H9 (cell line): ENCODE results near the gene CTRB2. TPM values are rescaled to one million over a fixed set of nuclear protein-coding genes. Genes with fewer than 3 reads are reported as not detected.

Source experiments
- DNase-seq: peaks from one replicate; pipeline ENCODE4 v3.0.0-alpha.2; 2017
- H2AFZ ChIP-seq: one replicate; pipeline ENCODE4 v1.6.1; 2013; ENCODE audit warnings: mild to moderate bottlenecking, low read length, control low read depth, moderate library complexity
- H2AK5ac ChIP-seq: 2 replicates; pipeline ENCODE4 v1.6.1; 2013; ENCODE audit warnings: low read length, control low read depth, mixed read lengths; ENCODE audit not compliant: insufficient read length
- H2BK120ac ChIP-seq: one replicate; pipeline ENCODE4 v1.6.1; 2013; ENCODE audit warnings: low read depth, mild to moderate bottlenecking, low read length, control low read depth, inconsistent platforms; ENCODE audit not compliant: poor library complexity, severe bottlenecking
- H2BK12ac ChIP-seq: 2 replicates; pipeline ENCODE4 v1.6.1; 2013; ENCODE audit warnings: low read length, control low read depth, mixed read lengths, low read depth; ENCODE audit not compliant: insufficient read length
- H2BK15ac ChIP-seq: 2 replicates; pipeline ENCODE4 v1.6.1; 2013; ENCODE audit warnings: low read depth, low read length, control low read depth
- H2BK20ac ChIP-seq: one replicate; pipeline ENCODE4 v1.6.1; 2013; ENCODE audit warnings: low read depth, mild to moderate bottlenecking, low read length, control low read depth, inconsistent platforms; ENCODE audit not compliant: poor library complexity, severe bottlenecking
- H2BK5ac ChIP-seq: 2 replicates; pipeline ENCODE4 v1.6.1; 2013; ENCODE audit warnings: low read length, control low read depth, mixed read lengths; ENCODE audit not compliant: insufficient read length
- H3K14ac ChIP-seq: 2 replicates; pipeline ENCODE4 v1.6.1; 2013; ENCODE audit warnings: low read length, control low read depth; ENCODE audit not compliant: insufficient read depth
- H3K18ac ChIP-seq: 2 replicates; pipeline ENCODE4 v1.6.1; 2013; ENCODE audit warnings: low read depth, mild to moderate bottlenecking, mixed read lengths, low read length, control low read depth; ENCODE audit not compliant: insufficient read length
- H3K23ac ChIP-seq: 2 replicates; pipeline ENCODE4 v1.6.1; 2013; ENCODE audit warnings: low read length, control low read depth, mixed read lengths, low read depth; ENCODE audit not compliant: insufficient read length
- H3K23me2 ChIP-seq: 2 replicates; pipeline ENCODE4 v1.6.1; 2013; ENCODE audit warnings: low read depth, mild to moderate bottlenecking, mixed read lengths, low read length, control low read depth; ENCODE audit not compliant: insufficient read length, poor library complexity, severe bottlenecking
- H3K27ac ChIP-seq: 2 replicates; pipeline ENCODE4 v1.5.1; 2013; ENCODE audit warnings: low read length, control low read depth, mixed read lengths, low read depth; ENCODE audit not compliant: insufficient read length
- H3K27me3 ChIP-seq: 2 replicates; pipeline ENCODE4 v1.6.1; 2013; ENCODE audit warnings: low read length, control low read depth, inconsistent platforms; ENCODE audit not compliant: insufficient read depth
- H3K4ac ChIP-seq: 2 replicates; pipeline ENCODE4 v1.6.1; 2013; ENCODE audit warnings: low read depth, mild to moderate bottlenecking, control low read depth, inconsistent platforms, low read length, moderate library complexity
- H3K4me1 ChIP-seq: 2 replicates; pipeline ENCODE4 v1.6.1; 2013; ENCODE audit warnings: low read length, control low read depth, inconsistent platforms; ENCODE audit not compliant: insufficient read depth
- H3K4me2 ChIP-seq: 2 replicates; pipeline ENCODE4 v1.6.1; 2013; ENCODE audit warnings: low read length, control low read depth, mixed read lengths; ENCODE audit not compliant: insufficient read length, insufficient read depth
- H3K56ac ChIP-seq: 2 replicates; pipeline ENCODE4 v1.6.1; 2013; ENCODE audit warnings: low read depth, mild to moderate bottlenecking, mixed read lengths, low read length, control low read depth; ENCODE audit not compliant: insufficient read length
- H3K79me1 ChIP-seq: 2 replicates; pipeline ENCODE4 v1.6.1; 2013; ENCODE audit warnings: low read depth, mild to moderate bottlenecking, moderate library complexity, low read length, control low read depth, inconsistent platforms; ENCODE audit not compliant: insufficient read depth, poor library complexity, severe bottlenecking
- H3K79me2 ChIP-seq: 2 replicates; pipeline ENCODE4 v1.6.1; 2013; ENCODE audit warnings: low read length, control low read depth, inconsistent platforms; ENCODE audit not compliant: insufficient read depth
- H3K9ac ChIP-seq: 2 replicates; pipeline ENCODE4 v1.6.1; 2013; ENCODE audit warnings: low read length, control low read depth, mixed read lengths; ENCODE audit not compliant: insufficient read length; ENCODE audit errors: extremely low read depth
- H3K9me3 ChIP-seq: one replicate; pipeline ENCODE4 v1.6.1; 2013; ENCODE audit warnings: low read depth, low read length, inconsistent platforms; ENCODE audit not compliant: control insufficient read depth
- H3T11ph ChIP-seq: one replicate; pipeline ENCODE4 v1.6.1; 2013; ENCODE audit warnings: mild to moderate bottlenecking, low read length, control low read depth, inconsistent platforms
- H4K20me1 ChIP-seq: one replicate; pipeline ENCODE4 v1.6.1; 2013; ENCODE audit not compliant: control insufficient read depth, insufficient read length, insufficient read depth
- H4K5ac ChIP-seq: 2 replicates; pipeline ENCODE4 v1.6.1; 2013; ENCODE audit warnings: low read depth, mild to moderate bottlenecking, mixed read lengths, low read length, control low read depth; ENCODE audit not compliant: insufficient read length
- H4K8ac ChIP-seq: replicated peaks from 2 replicates; pipeline ENCODE4 v1.6.1; 2013; ENCODE audit warnings: low read length, control low read depth, mixed read lengths, low read depth; ENCODE audit not compliant: insufficient read length
- H4K91ac ChIP-seq: 2 replicates; pipeline ENCODE4 v1.6.1; 2013; ENCODE audit warnings: low read depth, mild to moderate bottlenecking, moderate library complexity, mixed read lengths, low read length, control low read depth; ENCODE audit not compliant: insufficient read length
- H3K27ac Mint-ChIP-seq, 3 experiments: 2 replicates in 2 of 3; 3 replicates in 1 of 3; pipeline ENCODE4 v1.8.0; 2020 to 2021; ENCODE audit warnings: mixed read lengths in 3 of 3, mild to moderate bottlenecking in 1 of 3, moderate library complexity in 1 of 3
- H3K27me3 Mint-ChIP-seq: 2 replicates; pipeline ENCODE4 v1.8.0; 2021; ENCODE audit warnings: low read depth, mild to moderate bottlenecking, moderate library complexity, mixed read lengths
- H3K36me3 Mint-ChIP-seq, 3 experiments: 2 replicates in 2 of 3; 3 replicates in 1 of 3; pipeline ENCODE4 v1.8.0; 2020 to 2021; ENCODE audit warnings: low read depth in 3 of 3, mixed read lengths in 3 of 3; ENCODE audit not compliant: insufficient read depth in 1 of 3
- H3K4me1 Mint-ChIP-seq, 2 experiments: 2 replicates each; pipeline ENCODE4 v1.8.0; 2020; ENCODE audit warnings: mixed read lengths in 2 of 2
- H3K4me3 Mint-ChIP-seq, 2 experiments: 2 replicates in 1 of 2; 3 replicates in 1 of 2; pipeline ENCODE4 v1.8.0; 2020 to 2021; ENCODE audit warnings: mild to moderate bottlenecking in 2 of 2, mixed read lengths in 2 of 2, moderate library complexity in 1 of 2
- H3K9me3 Mint-ChIP-seq, 2 experiments: 2 replicates in 1 of 2; 3 replicates in 1 of 2; pipeline ENCODE4 v1.8.0; 2020; ENCODE audit warnings: mild to moderate bottlenecking in 2 of 2, mixed read lengths in 2 of 2, moderate library complexity in 1 of 2
- CTCF ChIP-seq: fragments of 200-600 bp; sonication (generic); conservative IDR thresholded peaks from 3 replicates; pipeline ENCODE4 v1.8.0; 2021; ENCODE audit warnings: antibody characterized with exemption, mild to moderate bottlenecking
- WGBS: extraction: QIAGEN DNeasy Blood & Tissue Kit; methylation state at CpG from one replicate; pipeline ENCODE4 v1.1.7; 2013; ENCODE audit warnings: missing lambda C conversion rate, low lambda C conversion rate, mixed read lengths; ENCODE audit not compliant: insufficient read length; ENCODE audit errors: extremely low coverage; 5-methylcytosine and 5-hydroxymethylcytosine counted together
- total RNA-seq: library from RNA; stranded (reverse); gene quantifications from 2 replicates; pipeline ENCODE4 v1.2.1, GENCODE V29; 2021

The CTRB2 gene
- total RNA-seq, 1 experiment from 2014 or later: not detected

- Histone ChIP-seq H4K8ac (no peak overlapping the region), H3K56ac (no peak overlapping the region), H3K27me3 (no peaks in the 10 kb centered on the region), H3K9ac (no peak overlapping the region), H3K27ac (no peak overlapping the region), H2AFZ (no peak overlapping the region), H3K79me2 (no peaks in the 10 kb centered on the region), H3K4me2 (no peak overlapping the region), H4K91ac (no peak overlapping the region), H3K23me2 (no peaks in the 10 kb centered on the region), H3K14ac (no peak overlapping the region), H3T11ph (no peak overlapping the region), H3K79me1 (no peaks in the 10 kb centered on the region), H3K4ac (no peak overlapping the region), H4K20me1 (no peaks in the 10 kb centered on the region), H2BK12ac (no peak overlapping the region), H2AK5ac (no peak overlapping the region), H2BK15ac (no peak overlapping the region), H2BK120ac (no peak overlapping the region), H2BK20ac (no peak overlapping the region), H3K18ac (no peak overlapping the region), H3K4me1 (no peaks in the 10 kb centered on the region), H2BK5ac (no peak overlapping the region), H3K9me3 (no peaks in the 10 kb centered on the region), H4K5ac (no peak overlapping the region), H3K23ac (no peak overlapping the region)
- H3K4me3 Mint-ChIP-seq: no peak overlapping the region
- no peaks in the 10 kb centered on the region for H3K4me1 Mint-ChIP-seq
- H3K9me3 Mint-ChIP-seq: peaks cover 5 to 10% of the 10 kb centered on the region in 2 experiments
- no peaks in the 10 kb centered on the region for H3K27me3 Mint-ChIP-seq
- H3K36me3 Mint-ChIP-seq: peaks cover 4 to 6% (median 4%) of the 10 kb centered on the region in 3 experiments; a peak in 5 of 7 replicates
- DNase-seq: no peak
- WGBS: no CpG with 5 or more reads among the region's 3 CpGs
- TF ChIP-seq CTCF: no peak
- no peak overlapping the region for H3K27ac Mint-ChIP-seq
Measured at GRCh38 chr16:75181630-75182029, 25.3 kb downstream of the CTRB2 start.
